Osteocyte (in vitro differentiated cells): ENCODE data around the gene PIP4K2A. TPM values are rescaled to one million over a fixed set of nuclear protein-coding genes. Genes with fewer than 3 reads are reported as not detected.

Experiments
- DNase-seq: peaks from one replicate; pipeline ENCODE4 v3.0.0; 2021; ENCODE audit warnings: mixed read lengths; ENCODE audit not compliant: unreplicated experiment; ENCODE audit errors: extremely low spot score
- H3K27ac Mint-ChIP-seq: one replicate; pipeline ENCODE4 v1.8.0; 2021; ENCODE audit warnings: mild to moderate bottlenecking, mixed read lengths; ENCODE audit not compliant: unreplicated experiment
- H3K27me3 Mint-ChIP-seq: one replicate; pipeline ENCODE4 v1.8.0; 2021; ENCODE audit warnings: mixed read lengths; ENCODE audit not compliant: unreplicated experiment
- H3K36me3 Mint-ChIP-seq: one replicate; pipeline ENCODE4 v1.8.0; 2021; ENCODE audit warnings: mixed read lengths; ENCODE audit not compliant: unreplicated experiment
- H3K4me1 Mint-ChIP-seq: one replicate; pipeline ENCODE4 v1.8.0; 2021; ENCODE audit warnings: mixed read lengths; ENCODE audit not compliant: unreplicated experiment
- H3K4me3 Mint-ChIP-seq: one replicate; pipeline ENCODE4 v1.8.0; 2021; ENCODE audit warnings: mild to moderate bottlenecking, moderate library complexity, mixed read lengths; ENCODE audit not compliant: unreplicated experiment
- H3K9me3 Mint-ChIP-seq: one replicate; pipeline ENCODE4 v1.8.0; 2021; ENCODE audit warnings: mixed read lengths; ENCODE audit not compliant: unreplicated experiment
- total RNA-seq: library from RNA; stranded (reverse); gene quantifications from 2 replicates; pipeline ENCODE4 v1.2.1, GENCODE V29; 2021
- TF ChIP-seq, protein P1 (sequence below): fragments of 200-600 bp; sonication (generic); IDR thresholded peaks from 2 replicates; pipeline ENCODE4 v1.5.0; 2021; ENCODE audit warnings: antibody characterized with exemption, mild to moderate bottlenecking, moderate library complexity

The PIP4K2A gene
- total RNA-seq, 1 donor from 2014 or later = 41.1 TPM

GRCh38 chr10:22740180-22740579 lies 25.8 kb upstream of the PIP4K2A start:
- TF ChIP-seq, protein P1, sequence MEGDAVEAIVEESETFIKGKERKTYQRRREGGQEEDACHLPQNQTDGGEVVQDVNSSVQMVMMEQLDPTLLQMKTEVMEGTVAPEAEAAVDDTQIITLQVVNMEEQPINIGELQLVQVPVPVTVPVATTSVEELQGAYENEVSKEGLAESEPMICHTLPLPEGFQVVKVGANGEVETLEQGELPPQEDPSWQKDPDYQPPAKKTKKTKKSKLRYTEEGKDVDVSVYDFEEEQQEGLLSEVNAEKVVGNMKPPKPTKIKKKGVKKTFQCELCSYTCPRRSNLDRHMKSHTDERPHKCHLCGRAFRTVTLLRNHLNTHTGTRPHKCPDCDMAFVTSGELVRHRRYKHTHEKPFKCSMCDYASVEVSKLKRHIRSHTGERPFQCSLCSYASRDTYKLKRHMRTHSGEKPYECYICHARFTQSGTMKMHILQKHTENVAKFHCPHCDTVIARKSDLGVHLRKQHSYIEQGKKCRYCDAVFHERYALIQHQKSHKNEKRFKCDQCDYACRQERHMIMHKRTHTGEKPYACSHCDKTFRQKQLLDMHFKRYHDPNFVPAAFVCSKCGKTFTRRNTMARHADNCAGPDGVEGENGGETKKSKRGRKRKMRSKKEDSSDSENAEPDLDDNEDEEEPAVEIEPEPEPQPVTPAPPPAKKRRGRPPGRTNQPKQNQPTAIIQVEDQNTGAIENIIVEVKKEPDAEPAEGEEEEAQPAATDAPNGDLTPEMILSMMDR = no peak
- Mint-ChIP-seq H3K36me3 (no peaks in the 10 kb centered on the region), H3K9me3 (peaks cover 5% of the 10 kb centered on the region), H3K4me1 (peaks cover 8% of the 10 kb centered on the region), H3K27ac (no peak overlapping the region), H3K4me3 (no peak overlapping the region), H3K27me3 (no peaks in the 10 kb centered on the region)
- DNase-seq = no peak

GRCh38 chr10:22737587-22737986 lies 23.2 kb upstream of the PIP4K2A start:
- TF ChIP-seq, protein P1 = no peak
- no peak for DNase-seq

DNA sequence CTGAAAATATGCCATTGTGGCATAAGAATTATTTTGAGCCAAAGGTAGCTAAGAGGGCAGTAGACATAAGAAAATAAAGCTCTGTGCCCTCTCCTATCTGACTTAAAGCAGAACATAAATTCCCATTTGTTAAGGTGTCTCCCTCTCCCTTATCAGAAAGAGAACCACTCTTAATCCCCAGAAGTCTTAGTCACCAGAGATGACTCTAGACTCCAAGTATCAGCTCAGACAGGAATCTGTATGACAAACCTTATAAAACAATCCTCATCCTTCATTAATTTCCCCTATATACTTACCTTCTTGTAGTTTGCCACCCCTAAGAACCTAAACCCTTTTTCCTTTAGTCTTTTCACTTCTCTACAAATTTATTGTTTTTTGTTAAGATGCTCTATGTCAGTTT lies 21.8 kb upstream of the PIP4K2A start:
- no peak for DNase-seq
- Mint-ChIP-seq H3K27me3 (no peaks in the 10 kb centered on the region), H3K36me3 (no peaks in the 10 kb centered on the region), H3K27ac (no peak overlapping the region), H3K4me3 (no peak overlapping the region), H3K9me3 (peaks cover 5% of the 10 kb centered on the region), H3K4me1 (peaks cover 13% of the 10 kb centered on the region)
- TF ChIP-seq, protein P1 = no peak

More at GRCh38 chr10:22737587-22737986, 23.2 kb upstream of the PIP4K2A start:
- no peaks in the 10 kb centered on the region for H3K36me3 Mint-ChIP-seq
- no peak overlapping the region for H3K27ac Mint-ChIP-seq
- H3K27me3 Mint-ChIP-seq = no peaks in the 10 kb centered on the region
- H3K4me3 Mint-ChIP-seq = no peak overlapping the region
- H3K4me1 Mint-ChIP-seq = peaks cover 13% of the 10 kb centered on the region
- H3K9me3 Mint-ChIP-seq = peaks cover 5% of the 10 kb centered on the region

DNA sequence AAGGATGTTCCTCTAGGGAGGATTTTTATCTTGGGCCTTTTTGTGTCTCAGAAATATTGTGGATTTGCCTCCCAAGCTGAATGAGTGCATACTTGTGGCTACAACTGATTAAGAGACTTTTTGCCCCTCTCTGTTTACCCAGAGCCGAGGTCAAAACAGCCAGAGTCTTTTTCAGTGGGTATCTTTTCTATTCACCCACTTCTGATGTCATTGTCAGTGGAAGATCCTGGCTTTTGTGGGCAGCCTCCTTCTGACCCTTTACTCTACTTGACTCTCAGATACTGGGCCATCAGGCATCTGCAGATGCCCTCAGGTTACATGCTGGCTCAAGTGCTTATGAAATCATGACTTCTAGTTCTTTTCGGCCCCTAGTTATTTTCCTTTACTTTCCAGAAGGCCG lies 19.6 kb upstream of the PIP4K2A start:
- no peak for DNase-seq
- H3K36me3 Mint-ChIP-seq = no peaks in the 10 kb centered on the region
- no peaks in the 10 kb centered on the region for H3K9me3 Mint-ChIP-seq
- peaks cover 13% of the 10 kb centered on the region for H3K4me1 Mint-ChIP-seq
- no peak overlapping the region for H3K4me3 Mint-ChIP-seq
- H3K27ac Mint-ChIP-seq = no peak overlapping the region
- TF ChIP-seq, protein P1 = no peak
- H3K27me3 Mint-ChIP-seq = no peaks in the 10 kb centered on the region

DNA sequence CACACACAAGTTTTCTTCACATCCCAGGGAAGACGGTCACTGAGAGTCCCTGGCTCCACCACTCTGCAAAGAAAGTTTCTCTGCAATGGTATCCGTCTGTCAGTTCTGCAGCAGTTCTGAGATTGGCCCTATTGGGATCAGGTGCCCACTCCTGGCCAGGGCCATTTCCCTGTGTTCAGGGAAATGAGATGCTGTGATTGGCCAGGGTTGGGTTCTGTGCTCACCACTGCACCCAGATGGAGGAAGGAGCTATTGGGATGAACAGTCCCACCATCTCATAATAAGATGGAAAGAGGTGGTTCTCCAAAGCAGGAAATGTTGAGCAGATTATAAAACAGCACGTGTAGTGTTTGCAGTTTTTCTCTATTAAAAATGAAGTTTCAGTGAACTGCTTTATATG lies 13.3 kb upstream of the PIP4K2A start:
- no peak for DNase-seq
- no peaks in the 10 kb centered on the region for H3K36me3 Mint-ChIP-seq
- H3K27me3 Mint-ChIP-seq = peaks cover 25% of the 10 kb centered on the region
- no peak overlapping the region for H3K4me3 Mint-ChIP-seq
- H3K27ac Mint-ChIP-seq = no peak overlapping the region
- no peaks in the 10 kb centered on the region for H3K9me3 Mint-ChIP-seq
- H3K4me1 Mint-ChIP-seq = no peaks in the 10 kb centered on the region
- TF ChIP-seq, protein P1 = no peak
